NCI-H526 (cell line): ENCODE measurements around the gene NFILZ.
"Not testable (repeated sequence)": the region's sequence is repeated elsewhere in the genome, so short reads cannot be mapped to it uniquely, and the experiment has no call there.

Experiments
- DNase-seq, 2 experiments: peaks; one replicate each; lab custom pipeline; 2025; lab: John Stamatoyannopoulos, UW

The NFILZ gene

DNA sequence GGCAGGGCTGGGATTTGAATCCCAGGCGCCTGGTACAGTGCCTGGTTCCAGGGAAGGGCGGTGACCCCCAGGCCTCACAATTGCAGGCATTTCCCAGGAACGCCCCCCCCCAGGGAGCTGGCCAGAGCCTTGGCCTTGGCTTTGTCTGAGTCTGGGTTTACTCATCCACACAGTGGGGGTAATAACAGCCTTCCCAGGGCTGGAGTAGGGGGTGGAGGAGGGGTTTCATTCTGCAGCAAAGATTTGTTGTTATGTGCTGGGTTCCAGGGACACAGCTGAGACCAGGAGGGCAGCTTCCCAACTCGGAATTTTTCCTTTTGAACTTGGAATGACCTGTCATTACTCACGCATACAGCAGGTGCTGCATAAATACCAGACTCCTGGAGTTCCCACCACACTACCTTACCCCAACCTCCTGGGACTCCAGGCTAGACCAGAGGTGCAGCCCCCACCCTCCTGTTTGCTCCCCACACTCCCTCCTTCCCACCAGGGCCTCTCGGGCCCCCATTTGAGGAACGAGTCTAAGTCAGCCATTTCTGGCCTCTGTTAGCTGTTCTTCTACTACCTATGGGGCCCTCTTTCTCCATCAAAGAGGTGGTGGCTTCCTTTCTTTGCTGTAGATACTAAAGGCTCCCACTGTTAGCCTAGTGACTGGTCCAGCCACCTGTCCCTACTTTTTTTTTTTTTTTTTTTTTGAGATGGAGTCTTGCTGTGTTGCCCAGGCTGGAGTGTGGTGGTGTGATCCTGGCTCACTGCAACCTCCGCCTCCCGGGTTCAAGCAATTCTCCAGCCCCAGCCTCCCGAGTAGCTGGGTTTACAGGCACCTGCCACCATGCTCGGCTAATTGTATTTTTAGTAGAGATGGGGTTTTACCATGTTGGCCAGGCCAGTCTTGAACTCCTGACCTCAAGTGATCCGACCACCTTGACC is 18.3 kb upstream of the NFILZ start:
- no peak for DNase-seq

DNA sequence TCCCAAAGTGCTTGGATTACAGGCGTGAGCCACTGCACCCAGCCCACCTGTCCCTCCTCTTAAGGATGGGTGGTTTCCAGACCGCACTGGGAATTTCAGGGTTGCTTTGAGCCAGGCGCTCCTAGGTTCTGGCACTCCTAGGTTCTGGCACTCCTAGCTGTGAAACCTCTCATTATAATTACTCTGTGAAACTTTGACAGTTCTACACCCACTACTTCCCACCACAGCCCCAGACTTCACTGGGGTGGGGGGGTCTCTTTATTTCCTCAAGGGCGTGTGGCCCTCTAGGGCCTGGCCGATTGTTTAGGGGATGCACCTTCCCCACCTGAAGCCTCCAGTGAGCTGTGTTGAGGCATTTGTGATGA is 17.6 kb upstream of the NFILZ start:
- no peak for DNase-seq

DNA sequence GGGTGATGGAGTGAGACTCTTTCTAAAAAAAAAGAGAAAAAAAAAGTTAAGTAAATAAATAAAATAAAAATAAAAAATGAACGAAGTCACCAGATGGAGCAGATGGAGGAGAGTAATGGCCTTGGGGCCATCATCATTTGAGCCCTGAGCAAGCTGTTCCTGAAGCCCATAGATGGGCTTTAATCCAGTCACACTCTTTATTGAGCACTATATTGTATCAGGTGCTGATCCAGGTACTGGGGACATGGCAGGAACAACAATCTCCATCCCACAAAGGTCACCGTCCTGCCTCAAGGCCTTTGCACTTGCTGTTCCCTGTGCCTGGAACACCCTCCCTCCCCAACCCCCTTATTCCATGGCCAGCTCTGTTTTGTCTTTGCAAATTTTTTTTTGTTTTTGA is 16.0 kb upstream of the NFILZ start:
- no peak for DNase-seq

DNA sequence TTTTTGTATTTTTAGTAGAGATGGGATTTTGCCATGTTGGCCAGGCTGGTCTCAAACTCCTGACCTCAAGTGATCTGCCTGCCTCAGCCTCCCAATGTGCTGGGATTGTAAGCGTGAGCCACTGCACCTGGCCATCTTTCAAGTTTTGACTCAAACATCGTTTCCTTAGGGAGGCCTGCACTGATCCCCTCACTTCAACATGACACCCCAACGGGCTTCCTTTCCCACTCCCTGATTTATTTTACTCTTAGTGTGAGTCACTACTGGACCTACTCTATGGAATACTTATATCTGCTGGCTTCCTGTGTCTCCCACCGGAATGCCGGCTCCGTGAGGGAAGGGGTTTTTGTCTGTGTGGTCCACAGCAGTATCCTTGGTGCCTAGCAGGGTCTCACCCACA is 15.4 kb upstream of the NFILZ start:
- no peak for DNase-seq

DNA sequence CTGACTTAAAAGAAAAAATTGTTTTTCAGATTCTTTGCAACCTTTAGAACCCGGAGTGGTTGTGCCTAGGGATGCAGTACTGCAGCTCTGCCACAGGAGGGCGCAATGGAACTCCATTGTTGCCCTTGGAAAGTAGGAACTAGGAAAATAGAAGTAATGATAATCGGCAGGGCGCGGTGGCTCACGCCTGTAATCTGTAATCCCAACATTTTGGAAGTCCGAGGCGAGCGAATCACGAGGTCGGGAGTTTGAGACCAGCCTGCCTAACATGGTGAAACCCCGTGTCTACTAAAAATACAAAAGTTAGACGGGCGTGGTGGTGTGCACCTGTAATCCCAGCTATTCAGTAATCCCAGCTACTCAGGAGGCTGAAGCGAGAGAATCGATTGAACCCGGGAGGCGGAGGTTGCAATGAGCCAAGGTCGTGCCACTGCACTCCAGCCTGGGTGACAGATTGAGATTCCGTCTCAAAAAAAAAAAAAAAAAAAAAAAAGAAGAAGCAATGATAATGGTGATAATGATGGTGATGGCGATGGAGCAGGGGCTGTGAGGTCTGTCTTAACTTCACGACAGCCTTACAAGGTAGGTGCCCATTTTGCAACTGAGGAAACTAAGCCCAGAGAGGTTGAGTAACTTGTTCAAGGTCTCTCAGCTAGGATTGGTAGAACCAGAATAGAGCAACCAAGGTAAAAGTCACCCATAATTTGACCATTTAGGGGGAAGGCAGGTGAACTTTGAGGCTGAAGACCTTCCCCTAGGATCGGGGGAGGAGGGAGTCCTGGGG is 14.4 kb upstream of the NFILZ start:
- DNase-seq, result peak in 1 of 2 experiments; percentile 27

DNA sequence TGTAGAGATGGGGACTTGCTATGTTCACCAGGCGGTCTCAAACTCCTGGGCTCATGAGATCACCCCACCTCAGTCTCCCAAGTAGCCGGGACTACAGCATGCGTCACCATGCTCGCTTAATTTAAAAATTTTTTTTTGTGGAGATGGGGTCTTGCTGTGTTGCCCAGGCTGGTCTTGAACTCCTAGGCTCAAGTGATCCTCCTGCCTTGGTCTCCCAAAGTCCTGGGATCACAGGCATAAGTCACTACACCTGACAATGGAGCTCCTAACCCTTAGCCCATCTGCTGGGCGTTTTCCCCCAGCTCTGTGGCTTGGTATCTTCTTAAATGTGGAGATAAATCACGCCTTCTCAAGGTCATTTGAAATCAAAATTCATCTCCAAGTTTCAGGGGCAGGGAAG is 13.6 kb upstream of the NFILZ start:
- DNase-seq, result no peak

DNA sequence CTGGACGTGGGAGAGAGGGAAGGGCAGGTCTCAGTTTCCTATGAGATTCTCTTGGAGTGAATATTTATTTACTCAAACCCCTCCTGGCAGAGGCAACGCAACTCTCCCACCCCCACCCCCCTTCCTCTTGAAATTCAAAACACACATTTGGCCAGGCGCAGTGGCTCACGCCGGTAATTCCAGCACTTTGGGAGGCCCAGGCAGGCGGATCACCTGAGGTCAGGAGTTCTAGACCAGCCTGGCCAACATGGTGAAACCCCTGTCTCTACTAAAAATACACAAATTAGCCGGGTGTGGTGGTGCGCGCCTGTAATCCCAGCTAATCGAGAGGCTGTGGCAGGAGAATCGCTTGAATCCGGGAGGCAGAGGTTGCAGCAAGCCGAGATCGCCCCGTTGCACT is 13.1 kb upstream of the NFILZ start:
- DNase-seq, result not testable (repeated sequence)

DNA sequence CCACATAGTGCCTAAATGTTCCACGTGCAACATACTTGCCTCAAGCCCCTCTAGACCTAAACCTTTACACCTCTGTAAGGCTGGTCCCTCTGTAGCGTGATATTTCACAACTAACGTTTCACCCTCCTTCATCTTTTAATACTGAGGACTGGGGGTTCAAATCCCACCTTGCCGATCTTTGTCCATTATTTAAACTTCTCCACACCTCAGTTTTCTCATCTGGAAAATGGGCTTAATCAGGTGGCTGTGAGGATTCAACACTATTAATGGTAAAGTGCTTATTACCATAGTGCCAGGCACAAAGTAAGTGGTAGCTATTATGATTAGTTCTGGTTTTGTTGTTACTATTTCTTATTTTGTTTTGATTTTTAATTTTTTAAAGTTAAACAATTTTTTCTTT is 12.4 kb upstream of the NFILZ start:
- no peak for DNase-seq

DNA sequence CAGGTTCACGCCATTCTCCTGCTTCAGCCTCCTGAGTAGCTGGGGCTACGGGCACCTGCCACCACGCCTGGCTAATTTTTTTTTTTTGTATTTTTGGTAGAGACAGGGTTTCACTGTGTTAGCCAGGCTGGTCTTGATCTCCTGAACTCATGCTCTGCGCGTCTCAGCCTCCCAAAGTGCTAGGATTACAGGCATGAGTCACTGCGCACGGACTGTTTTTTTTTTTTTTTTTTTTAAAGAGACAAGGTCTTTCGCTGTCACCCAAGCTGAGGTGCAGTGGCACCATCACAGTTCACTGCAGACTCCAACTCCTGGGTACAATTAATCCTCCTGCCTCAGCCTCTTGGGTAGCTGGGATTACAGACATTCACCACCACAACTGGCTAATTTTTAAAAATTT is 11.7 kb upstream of the NFILZ start:
- no peak for DNase-seq

DNA sequence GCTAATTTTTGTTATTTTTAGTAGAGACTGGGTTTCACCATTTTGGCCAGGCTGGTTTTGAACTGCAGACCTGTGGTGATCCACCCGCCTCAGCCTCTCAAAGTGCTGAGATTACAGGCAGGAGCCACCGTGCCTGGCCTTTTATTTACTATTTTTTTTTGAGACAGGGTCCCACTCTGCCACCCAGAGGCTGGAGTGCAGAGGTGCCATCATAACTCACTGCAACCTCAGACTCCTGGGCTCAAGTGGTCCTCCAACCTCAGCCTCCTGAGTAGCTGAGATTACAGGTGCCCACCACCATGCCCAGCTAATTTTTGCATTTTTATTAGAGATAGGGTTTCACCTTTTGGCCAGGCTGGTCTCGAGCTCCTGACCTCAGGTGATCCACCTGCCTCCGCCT is 7.5 kb upstream of the NFILZ start:
- peak in 1 of 2 experiments; percentile 0 for DNase-seq

DNA sequence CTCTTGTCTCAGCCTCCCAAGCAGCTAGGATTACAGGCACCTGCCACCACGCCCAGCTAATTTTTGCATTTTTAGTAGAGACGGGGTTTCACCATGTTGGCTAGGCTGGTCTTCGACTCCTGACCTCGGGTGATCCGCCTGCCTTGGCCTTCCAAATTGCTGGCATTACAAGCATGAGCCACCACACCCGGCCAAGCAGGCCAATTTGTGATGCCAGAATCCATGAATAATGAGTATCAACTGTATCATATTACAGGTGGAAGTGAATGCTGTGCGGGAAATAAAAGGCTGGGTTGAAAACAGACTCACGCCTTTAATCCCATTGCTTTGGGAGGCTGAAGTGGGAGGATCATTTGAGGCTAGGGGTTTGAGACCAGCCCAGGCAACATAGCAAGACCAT is 3.6 kb upstream of the NFILZ start:
- no peak for DNase-seq

DNA sequence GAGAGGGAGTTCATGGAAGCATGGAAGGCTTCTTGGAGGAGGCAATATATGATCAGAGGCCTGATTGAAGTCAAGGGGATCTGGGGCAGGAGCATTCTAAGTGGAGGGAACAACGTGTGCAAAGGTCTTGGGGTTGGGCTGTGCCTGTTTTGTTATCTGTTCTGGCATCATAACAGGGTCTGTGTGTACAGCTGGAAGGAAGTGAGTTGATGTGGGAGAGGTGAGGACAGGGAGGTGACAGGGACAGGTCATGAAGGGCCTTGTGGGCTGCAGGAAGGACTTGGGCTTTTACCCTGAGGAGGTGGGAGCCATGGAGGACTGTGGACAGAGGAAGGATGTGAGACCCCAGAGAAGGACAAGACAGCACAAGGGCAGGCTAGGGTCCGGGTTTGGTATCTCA is 1.2 kb upstream of the NFILZ start:
- no peak for DNase-seq

DNA sequence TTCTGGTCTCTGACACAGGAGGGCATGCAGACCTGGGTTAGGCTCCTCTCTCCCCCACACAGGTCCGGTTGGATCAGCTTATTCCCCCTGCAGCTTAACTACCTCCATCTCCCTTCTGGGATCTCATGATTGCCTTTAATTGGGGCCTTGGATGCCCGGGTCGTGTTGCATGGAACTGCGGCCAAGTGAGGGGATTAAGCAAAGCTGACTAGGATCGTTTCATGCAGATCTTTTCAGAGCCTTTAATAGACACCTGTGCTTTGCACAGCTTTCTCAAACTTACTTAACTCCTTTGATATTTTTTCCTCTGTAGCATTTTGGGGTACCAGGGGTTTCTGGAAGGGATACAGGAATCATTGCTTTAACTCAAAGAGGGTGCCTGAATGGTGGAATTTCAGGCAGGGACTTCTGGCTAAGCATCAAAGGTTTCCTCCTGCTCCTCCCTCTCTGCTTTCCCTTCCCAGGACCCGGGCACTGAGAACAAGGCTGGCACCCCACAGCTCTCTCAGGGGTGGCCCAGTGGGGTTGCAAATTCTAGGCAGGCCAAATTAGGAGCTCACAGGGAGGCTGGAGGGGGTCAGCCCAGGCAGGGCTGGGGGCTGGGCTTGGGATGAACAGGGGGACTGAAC is 477 bp downstream of the NFILZ start:
- no peak for DNase-seq

DNA sequence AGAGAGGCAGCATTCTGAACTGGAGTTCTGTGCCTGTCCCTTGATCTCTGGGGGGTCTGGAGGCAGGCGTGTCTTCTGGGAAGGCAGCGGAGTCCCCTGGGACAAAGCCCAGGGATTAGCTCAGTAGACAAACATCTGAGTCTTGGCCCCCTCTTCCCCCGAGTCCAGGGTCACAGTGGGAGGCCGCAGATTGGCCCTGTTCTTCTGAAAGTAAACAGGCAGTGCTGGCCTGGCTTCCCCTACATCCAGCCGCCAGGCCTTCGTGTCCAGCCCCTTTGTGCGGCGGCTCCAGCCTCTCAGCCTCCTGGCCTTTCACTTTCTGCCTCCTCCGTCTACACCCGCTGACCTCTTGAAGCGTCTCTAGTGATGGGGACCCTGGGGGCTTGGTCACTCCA is 989 bp downstream of the NFILZ start:
- DNase-seq, result no peak

DNA sequence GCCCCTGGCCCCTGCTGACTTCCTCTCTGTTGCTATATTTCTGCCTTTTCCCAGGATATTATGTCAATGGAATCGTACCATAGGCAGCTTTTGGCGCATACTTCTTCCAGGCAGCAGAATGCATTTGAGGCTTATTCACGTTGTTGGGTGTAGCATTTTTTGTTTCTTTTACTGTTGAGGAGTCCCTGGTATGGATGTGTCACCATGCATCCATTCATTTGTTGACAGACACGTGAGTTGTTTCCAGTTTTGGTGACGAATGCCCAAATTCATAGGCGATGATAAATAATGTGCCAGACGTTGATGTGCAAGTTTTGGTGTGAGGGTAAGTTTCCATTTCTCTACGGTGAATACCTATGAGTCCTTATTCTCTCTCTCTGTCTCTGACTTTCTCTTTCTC is 5.0 kb downstream of the NFILZ start:
- DNase-seq, result no peak

DNA sequence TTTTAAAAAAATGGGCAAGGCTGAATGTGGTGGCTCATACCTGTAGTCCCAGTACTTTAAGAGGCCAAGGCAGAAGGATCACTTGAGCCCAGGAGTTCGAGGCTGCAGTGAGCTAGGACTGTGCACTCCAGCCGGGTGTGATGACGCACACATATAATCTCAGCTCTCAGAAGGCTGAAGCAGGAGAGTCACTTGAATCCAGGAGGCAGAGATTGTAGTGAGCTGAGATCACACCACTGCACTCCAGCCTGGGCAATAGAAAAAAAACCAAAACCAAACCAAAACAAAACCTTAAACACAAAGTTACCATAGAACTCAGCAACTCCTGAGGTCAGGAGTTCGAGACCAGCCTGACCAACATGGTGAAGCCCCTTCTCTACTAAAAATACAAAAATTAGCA is 6.6 kb downstream of the NFILZ start:
- not testable (repeated sequence) for DNase-seq

DNA sequence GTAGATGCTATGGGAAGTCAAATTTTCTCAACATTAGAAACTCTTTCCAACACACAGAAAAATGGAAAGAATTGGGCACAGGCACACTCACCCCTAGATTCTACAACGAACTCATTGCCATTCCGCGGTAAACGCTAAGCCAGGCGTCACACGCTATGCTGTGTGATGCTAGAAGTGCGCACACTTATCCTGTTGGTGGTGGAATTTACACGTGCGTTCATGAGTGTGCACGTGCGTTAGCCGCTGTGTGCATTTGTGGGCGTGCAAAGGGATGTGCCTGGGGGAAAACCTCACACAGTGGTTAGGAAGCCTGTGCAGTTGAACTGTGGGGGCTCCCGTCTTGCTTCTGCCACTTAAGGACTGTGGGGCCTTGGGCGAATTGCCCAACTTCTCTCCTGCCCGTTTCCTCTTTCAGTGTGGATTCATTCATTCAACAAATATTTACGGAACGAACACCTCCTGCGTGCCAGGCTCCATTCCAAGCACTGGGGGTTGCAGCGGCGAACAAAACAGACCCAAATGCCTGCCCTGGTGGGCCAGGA is 7.7 kb downstream of the NFILZ start:
- no peak for DNase-seq

DNA sequence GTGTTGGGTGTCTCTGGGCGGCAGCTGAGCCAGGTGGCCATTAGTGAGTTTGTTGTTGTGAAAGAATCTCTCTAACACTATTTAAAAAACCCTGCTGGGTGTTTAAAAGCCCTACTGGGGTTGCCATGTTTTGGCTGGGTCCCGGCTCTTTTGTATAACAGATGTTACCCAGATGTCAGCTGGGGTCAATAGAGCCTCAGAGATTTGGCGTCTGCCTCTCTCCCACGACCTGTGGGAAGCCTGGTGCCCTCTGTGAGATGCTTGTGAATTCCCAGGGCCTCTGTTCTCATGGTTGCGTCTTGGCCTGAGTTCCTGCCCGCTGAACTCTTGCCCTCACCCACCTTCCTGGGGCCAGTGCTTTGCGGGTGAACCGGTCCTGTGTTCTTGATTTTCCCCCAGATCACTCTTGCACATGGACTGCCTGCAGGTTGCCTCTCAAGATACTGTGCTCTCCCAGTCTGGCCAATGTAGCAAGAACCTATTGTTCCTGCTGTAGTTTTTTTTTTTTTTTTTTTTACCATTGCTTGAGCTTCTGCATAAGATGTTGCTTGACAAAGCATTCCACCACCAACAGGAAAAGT is 9.5 kb downstream of the NFILZ start:
- DNase-seq, result no peak

DNA sequence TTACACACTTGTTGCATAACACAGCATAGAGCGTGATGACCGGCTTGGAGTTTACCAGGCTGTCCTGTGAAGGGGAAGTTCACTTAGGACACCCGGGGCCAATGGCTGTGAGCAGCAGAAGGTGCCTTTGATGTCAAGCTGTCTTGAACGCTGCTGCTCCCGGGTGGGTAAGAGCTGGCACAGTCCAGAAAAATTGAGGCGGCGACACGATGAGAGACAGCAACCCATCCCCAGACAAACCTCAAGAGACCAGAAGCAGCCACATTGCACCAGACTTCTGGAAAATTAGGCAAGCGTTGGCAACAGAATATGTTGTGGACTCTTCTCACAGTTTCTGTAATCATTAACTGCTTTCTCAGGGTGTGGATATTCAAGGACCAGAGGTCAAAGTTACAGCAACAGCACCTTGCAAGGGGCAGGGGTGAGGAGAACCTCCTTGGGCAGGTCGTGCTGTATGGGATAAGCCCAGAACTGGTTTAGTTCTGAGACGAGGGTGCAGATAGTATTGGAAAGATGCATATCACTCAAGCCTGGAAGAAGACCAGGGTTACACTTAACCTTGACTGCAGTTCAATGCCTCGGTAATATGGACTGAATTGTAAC is 10.1 kb downstream of the NFILZ start:
- no peak for DNase-seq

DNA sequence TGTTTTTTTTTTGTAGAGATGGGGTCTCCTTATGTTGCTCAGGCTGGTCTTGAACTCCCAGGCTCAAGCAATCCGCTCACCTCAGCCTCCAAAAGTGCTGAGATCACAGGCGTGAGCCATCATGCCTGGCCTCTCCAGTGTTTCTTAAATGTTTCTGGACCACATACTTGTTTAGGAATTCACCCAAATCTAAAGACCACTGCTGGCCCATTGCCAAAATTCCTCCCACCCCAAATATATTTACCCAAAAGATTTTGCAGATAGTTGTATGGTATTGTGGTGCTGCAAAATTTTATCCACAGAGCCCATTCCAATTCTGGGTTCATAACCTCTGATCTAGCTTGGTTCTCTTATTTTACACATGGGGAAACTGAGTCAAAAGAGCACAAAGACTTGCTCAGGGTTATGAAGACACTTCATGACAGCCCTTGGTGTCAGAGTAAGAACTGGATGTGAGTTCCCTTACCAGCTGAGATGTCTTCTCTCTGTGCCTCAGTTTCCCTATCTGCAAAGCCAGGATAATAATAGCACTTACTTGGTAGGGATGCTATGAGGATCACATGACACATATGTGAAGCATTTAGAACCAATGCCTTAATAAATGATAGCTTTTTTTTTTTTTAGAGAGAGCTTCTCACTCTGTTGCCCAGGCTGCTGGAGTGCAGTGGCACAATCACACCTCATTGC is 10.9 kb downstream of the NFILZ start:
- DNase-seq, result no peak

DNA sequence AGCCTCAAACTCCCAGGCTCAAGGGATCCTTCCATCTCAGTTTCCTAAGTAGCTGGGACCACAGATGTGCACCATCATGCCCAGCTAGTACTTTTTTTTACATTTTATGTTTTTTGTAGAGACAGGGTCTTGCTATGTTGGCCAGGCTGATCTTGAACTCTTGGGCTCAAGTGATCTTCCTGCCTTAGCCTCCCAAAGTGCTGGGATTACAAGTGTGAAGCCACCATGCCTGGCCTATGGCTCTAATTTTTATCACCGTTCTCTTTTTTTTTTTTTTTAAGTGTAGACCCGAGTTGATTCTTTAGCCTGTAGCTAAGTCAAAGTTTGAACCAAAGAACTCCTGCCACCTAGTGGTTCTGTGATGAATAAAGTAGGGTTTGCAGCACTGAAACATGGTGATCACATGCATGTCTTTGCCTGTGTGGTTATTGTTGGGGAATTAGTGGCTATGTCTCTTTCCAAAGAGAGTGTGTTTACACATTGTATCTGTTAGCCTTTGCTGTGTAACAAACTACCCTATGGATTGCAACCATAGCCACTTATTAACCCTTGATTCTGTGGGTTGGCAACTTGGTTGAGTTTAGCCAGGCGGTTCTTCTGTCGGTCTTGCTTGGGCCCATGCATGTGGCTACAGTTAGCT is 11.6 kb downstream of the NFILZ start:
- DNase-seq, result peak in 1 of 2 experiments; percentile 15
